K562 (cell line): ENCODE results near the gene MARS2. TPM values are rescaled to one million over a fixed set of nuclear protein-coding genes. Genes with fewer than 3 reads are reported as not detected.
A peak's percentile ranks its signal among the peaks of the same experiment; 100 is the strongest.
"Not testable (repeated sequence)": the region's sequence is repeated elsewhere in the genome, so short reads cannot be mapped to it uniquely, and the experiment has no call there.

Experiments used
- ATAC-seq: fragments of 200-7000 bp; cut with Tn5 transposase; 3 replicates; pipeline ENCODE4 v1.9.1; 2020; ENCODE audit warnings: moderate library complexity
- BruUV-seq: library from RNA; stranded (reverse); fragments of 400-500 nt; replicated peaks from 2 replicates; lab custom pipeline; 2021; lab: Mats Ljungman, UMichigan
- CTCF ChIA-PET: fragments of 300-600 bp; formaldehyde crosslinking; extraction: SDS; loops from one replicate; lab custom pipeline; 2021; ENCODE audit warnings: low intra/inter-chr PET ratio; lab: Yijun Ruan, JAX
- POLR2A ChIA-PET: fragments of 300-600, 350-650 bp; sonication (Branson Sonifier 250); formaldehyde crosslinking; extraction: SDS; loops from one replicate; lab custom pipeline; 2021; ENCODE audit warnings: antibody characterized with exemption, inconsistent platforms; lab: Yijun Ruan, JAX
- DNase-seq, 4 experiments: peaks; one replicate each; pipeline versions ENCODE4 v3.0.0 to v3.0.0-alpha.2; 2011 to 2018; ENCODE audit warnings: low spot score in 3 of 4, mixed read lengths in 3 of 4; ENCODE audit errors: extremely low read depth in 1 of 4
- FAIRE-seq: peaks from 2 replicates; lab custom pipeline; 2011; peaks lifted over from hg19 to GRCh38; lab: Jason Lieb, UNC
- H2AFZ ChIP-seq: 2 replicates; pipeline ENCODE4 v1.6.0; 2011; ENCODE audit warnings: low read depth, low read length, control low read depth, inconsistent platforms
- H3K27ac ChIP-seq: fragments of 200-600 bp; 3 replicates; pipeline ENCODE4 v1.8.0; 2011; ENCODE audit warnings: low read depth, mild to moderate bottlenecking, control low read depth, inconsistent platforms, low read length, moderate library complexity, mixed read lengths; ENCODE audit errors: extremely low read depth
- H3K27me3 ChIP-seq, 2 experiments: fragments of 300-600 bp in 1 of 2; 2 replicates in 1 of 2; 3 replicates in 1 of 2; pipeline versions ENCODE4 v1.6.0 to v1.8.0; 2011; ENCODE audit warnings: inconsistent platforms in 2 of 2, low read length in 2 of 2, mild to moderate bottlenecking in 1 of 2, mixed read lengths in 1 of 2, moderate library complexity in 1 of 2; ENCODE audit not compliant: control insufficient read depth in 2 of 2, insufficient read depth in 2 of 2
- H3K36me3 ChIP-seq: fragments of 300-600 bp; 3 replicates; pipeline ENCODE4 v1.8.0; 2011; ENCODE audit warnings: mild to moderate bottlenecking, low read length, inconsistent platforms; ENCODE audit not compliant: control insufficient read depth, insufficient read depth
- H3K4me1 ChIP-seq, 2 experiments: fragments of 200-600 bp in 1 of 2; replicated peaks in 1 of 2; 2 replicates in 1 of 2; 3 replicates in 1 of 2; pipeline versions ENCODE4 v1.5.1 to v1.8.0; 2011; ENCODE audit warnings: inconsistent platforms in 2 of 2, low read length in 2 of 2, mild to moderate bottlenecking in 1 of 2, mixed read lengths in 1 of 2, moderate library complexity in 1 of 2; ENCODE audit not compliant: control insufficient read depth in 2 of 2, insufficient read depth in 2 of 2
- H3K4me2 ChIP-seq: 2 replicates; pipeline ENCODE4 v1.6.1; 2011; ENCODE audit warnings: low read length, control low read depth, inconsistent platforms, mixed read lengths; ENCODE audit not compliant: insufficient read depth
- H3K4me3 ChIP-seq: fragments of 200-600 bp; sonication (generic), shearing (Covaris generic); 2 replicates; pipeline ENCODE4 v1.5.1; 2016; ENCODE audit warnings: control low read depth, inconsistent platforms
- H3K79me2 ChIP-seq: fragments of 200-600 bp; 3 replicates; pipeline ENCODE4 v1.8.0; 2011; ENCODE audit warnings: low read length, inconsistent platforms; ENCODE audit not compliant: control insufficient read depth, insufficient read depth
- H3K9ac ChIP-seq, 2 experiments: 2 replicates each; pipeline versions ENCODE4 v1.6.0 to v1.6.1; 2011; ENCODE audit warnings: low read depth in 2 of 2, low read length in 2 of 2, control low read depth in 1 of 2, inconsistent platforms in 1 of 2, mild to moderate bottlenecking in 1 of 2, mixed read lengths in 1 of 2; ENCODE audit not compliant: insufficient read depth in 1 of 2
- H3K9me1 ChIP-seq: one replicate; pipeline ENCODE4 v1.6.0; 2011; ENCODE audit warnings: inconsistent platforms, mild to moderate bottlenecking, low read length, moderate library complexity; ENCODE audit not compliant: control insufficient read depth, insufficient read depth
- H3K9me3 ChIP-seq: replicated peaks from 2 replicates; pipeline ENCODE4 v1.5.1; 2011; ENCODE audit warnings: low read depth, low read length, inconsistent platforms; ENCODE audit not compliant: control insufficient read depth, insufficient read depth
- H4K20me1 ChIP-seq: replicated peaks from 2 replicates; pipeline ENCODE4 v1.6.1; 2011; ENCODE audit warnings: low read length, inconsistent platforms, mixed read lengths; ENCODE audit not compliant: control insufficient read depth, insufficient read depth
- ATF1 ChIP-seq, 2 experiments: fragments of 450-650 bp in 1 of 2; IDR thresholded peaks; 2 replicates each; pipeline ENCODE4 v1.6.1; 2016; ENCODE audit warnings: missing compliant biosample characterization in 1 of 2, missing genetic modification characterization in 1 of 2
- HMG20B ChIP-seq: fragments of 250-450 bp; sonication (Bioruptor Pico); IDR thresholded peaks from 2 replicates; pipeline ENCODE4 v1.5.0; 2021; ENCODE audit warnings: mild to moderate bottlenecking
- ZNF316 ChIP-seq: fragments of 450-650 bp; IDR thresholded peaks from 2 replicates; pipeline ENCODE4 v1.6.1; 2016
- ZNF324 ChIP-seq: fragments of 250-450 bp; sonication (Bioruptor Pico); IDR thresholded peaks from 2 replicates; pipeline ENCODE4 v1.4.0; 2020; ENCODE audit warnings: mild to moderate bottlenecking
- ZNF384 ChIP-seq: IDR thresholded peaks from 2 replicates; pipeline ENCODE4 v1.6.1; 2012; ENCODE audit warnings: low read depth, low read length, improper control_type of control experiment
- WGBS: fragments of 100-300 bp; shearing (Covaris generic); methylation state at CpG from one replicate; pipeline ENCODE4 v1.1.6; 2016; ENCODE audit warnings: low coverage, mixed read lengths; ENCODE audit not compliant: insufficient coverage; ENCODE audit errors: missing lambda C conversion rate; 5-methylcytosine and 5-hydroxymethylcytosine counted together
- in situ Hi-C: fragments of 300-500 bp; cut with MboI; formaldehyde crosslinking; loops from 4 replicates; pipeline ENCODE4 v1.15.0; 2018; ENCODE audit warnings: inconsistent platforms, mixed read lengths
- intact Hi-C: fragments of 100-400 bp; cut with micrococcal nuclease; formaldehyde crosslinking; loops from 2 replicates; pipeline ENCODE4 v1.14.2; 2022
- polyA plus RNA-seq, 8 experiments: library from polyadenylated mRNA; depleted of rRNA in 4 of 8; stranded (reverse) in 5 of 8; unstranded in 3 of 8; fragments of >200 nt; fragmentation: Nextera tagmentation in 2 of 8; fragmentation: Illumina TruSeq in 1 of 8; extraction: Ambion mirVana in 2 of 8; extraction: Trizol in 1 of 8; gene quantifications; 2 replicates each; pipeline versions ENCODE4 v1.2.1 to v1.2.3, GENCODE V29; 2011 to 2014; ENCODE audit warnings: inconsistent platforms in 1 of 8, missing spikeins in 1 of 8
- total RNA-seq, 7 experiments: library from RNA; depleted of rRNA in 6 of 7; stranded (reverse); fragments of >200 nt in 6 of 7; fragmentation: Illumina TruSeq in 2 of 7; extraction: Trizol in 2 of 7; gene quantifications; 2 replicates each; pipeline versions ENCODE4 v1.2.1 to v1.2.3, GENCODE V29; 2011 to 2021; ENCODE audit warnings: low replicate concordance in 1 of 7

The MARS2 gene
- total and polyA plus RNA-seq, 9 of the 15 experiments (the other 6 are each of a cell fraction or from before 2014, with no cell fraction given): 4.0 to 17.6 (median 12.5) TPM

DNA sequence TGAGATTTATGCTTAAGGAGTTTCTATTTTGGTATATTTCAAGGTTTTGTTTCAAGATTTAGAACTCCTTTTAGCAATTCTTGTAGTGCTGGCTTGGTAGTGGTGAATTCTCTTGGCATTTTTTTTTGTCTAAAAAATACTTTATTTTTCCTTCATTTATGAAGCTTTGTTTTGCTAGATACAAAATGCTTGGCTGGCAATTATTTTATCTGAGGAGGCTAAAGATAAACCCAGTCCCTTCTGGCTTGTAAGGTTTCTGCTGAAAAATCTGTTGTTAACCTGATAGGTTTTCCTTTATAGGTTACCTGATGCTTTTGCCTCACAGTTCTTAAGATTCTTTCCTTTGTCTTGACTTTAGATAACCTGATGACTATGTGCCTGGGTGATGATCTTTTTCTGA, 5.4 kb upstream of the MARS2 start:
- H3K27ac ChIP-seq, POLR2A ChIA-PET, H3K9ac ChIP-seq, H4K20me1 ChIP-seq, ATAC-seq, H3K79me2 ChIP-seq, H3K9me1 ChIP-seq, H3K4me2 ChIP-seq, FAIRE-seq, H3K36me3 ChIP-seq, H3K9me3 ChIP-seq, BruUV-seq, H3K4me3 ChIP-seq, CTCF ChIA-PET, H3K27me3 ChIP-seq, H3K4me1 ChIP-seq, DNase-seq, H2AFZ ChIP-seq, in situ Hi-C loops: not testable (repeated sequence)
- intact Hi-C loops: loop anchor here (10.0 kb wide), 1 partner anchor 435 kb away; no protein-coding TSS in a partner anchor
- TF ChIP-seq ZNF316: 0 out of 2 replicates have a peak, but pooled peaks have one; percentile 13

DNA sequence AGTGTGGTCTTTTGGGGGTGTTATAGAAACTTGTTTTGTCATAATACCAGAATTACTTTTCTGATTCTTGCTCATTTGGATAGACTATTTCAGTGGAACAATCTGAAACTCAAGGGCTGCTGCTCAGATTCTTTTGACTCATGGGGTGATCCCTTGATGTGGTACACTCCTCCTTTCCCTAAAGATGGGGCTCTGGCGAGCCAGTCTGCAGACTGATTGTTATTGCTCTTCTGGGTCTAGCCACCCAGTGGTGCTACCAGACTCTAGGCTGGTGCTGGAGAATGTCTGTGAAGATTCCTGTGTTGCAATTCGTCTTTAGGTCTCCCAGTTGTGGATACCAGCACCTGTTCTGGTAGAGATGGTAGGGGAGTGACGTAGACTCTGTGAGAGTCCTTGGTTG, 4.2 kb upstream of the MARS2 start:
- Histone ChIP-seq H2AFZ (no peak overlapping the region), H4K20me1 (no peaks in the 10 kb centered on the region), H3K9me1 (no peaks in the 10 kb centered on the region), H3K9me3 (no peaks in the 10 kb centered on the region), H3K36me3 (no peaks in the 10 kb centered on the region), H3K79me2 (peaks cover 8% of the 10 kb centered on the region), H3K27ac (no peak overlapping the region), H3K9ac (no peak overlapping the region), H3K4me3 (no peak overlapping the region), H3K4me1 (peaks cover 0 to 5% of the 10 kb centered on the region in 2 experiments; a peak in 1 of 5 replicates), H3K27me3 (no peaks in the 10 kb centered on the region), H3K4me2 (no peak overlapping the region)
- FAIRE-seq (no peak), DNase-seq (no peak), ATAC-seq (no peak)
- in situ Hi-C loops (no loop called here), intact Hi-C loops (loop anchor here (10.0 kb wide), 1 partner anchor 434 kb away; no protein-coding TSS in a partner anchor)
- TF ChIP-seq HMG20B: no peak
- TF ChIP-seq ATF1 (CRISPR knock-in tag; IDR thresholded peaks at IDR 0.05): no peak
- TF ChIP-seq ATF1 (tag; IDR thresholded peaks at IDR 0.05): no peak
- no peak for TF ChIP-seq ZNF384
- no peak for TF ChIP-seq ZNF324
- 30% methylated on average over 3 of the region's 3 CpGs for WGBS
- CTCF ChIA-PET: no interaction called here
- BruUV-seq: no TSS peak
- POLR2A ChIA-PET: interaction anchor here (0.6 kb wide), 1 partner anchor 237 kb away, joined by 3 read pairs; no protein-coding TSS in a partner anchor
